Pancreas (tissue), 10 donors: Measurements from ENCODE around the gene ACD. TPM values are rescaled to one million over a fixed set of nuclear protein-coding genes. Genes with fewer than 3 reads are reported as not detected.

Source experiments
- ATAC-seq, 4 donors: fragments of 200-7000 bp; cut with Tn5 transposase; one replicate each; pipeline versions ENCODE4 v1.8.0 to v1.9.1; 2020; ENCODE audit warnings: mild to moderate bottlenecking in 4 of 4, moderate library complexity in 4 of 4
- DNase-seq, 6 donors: peaks; one replicate each; pipeline ENCODE4 v3.0.0-alpha.2; 2020
- FAIRE-seq: peaks from 2 replicates; lab custom pipeline; 2012; peaks lifted over from hg19 to GRCh38; lab: Jason Lieb, UNC
- H3K27ac ChIP-seq, 4 donors: fragments of 200-600 bp; sonication (generic); 1 replicate in 3 of 4; 2 replicates in 1 of 4; pipeline versions ENCODE4 v1.5.0 to v1.8.0; 2020
- H3K27me3 ChIP-seq, 4 donors: fragments of 200-600 bp; one replicate each; pipeline ENCODE4 v1.8.0; 2021
- H3K36me3 ChIP-seq, 3 donors: fragments of 200-600 bp; sonication (generic) in 1 of 3; one replicate each; pipeline versions ENCODE4 v1.5.0 to v1.8.0; 2020 to 2021
- H3K4me1 ChIP-seq, 3 donors: fragments of 200-600 bp; one replicate each; pipeline ENCODE4 v1.8.0; 2021
- H3K4me3 ChIP-seq, 4 donors: fragments of 200-600 bp; sonication (generic) in 2 of 4; one replicate each; pipeline versions ENCODE4 v1.5.0 to v1.8.0; 2020 to 2021
- H3K9me3 ChIP-seq, 4 donors: fragments of 200-600 bp; one replicate each; pipeline ENCODE4 v1.8.0; 2021
- WGBS, 2 donors: extraction: QIAGEN DNeasy Blood & Tissue Kit; methylation state at CpG; one replicate each; pipeline ENCODE4 v1.1.7; 2013; 5-methylcytosine and 5-hydroxymethylcytosine counted together
- intact Hi-C, 3 donors: fragments of 100-400 bp; cut with DNase I; formaldehyde crosslinking; loops; one replicate each; pipeline versions ENCODE4 v1.11.1 to v1.14.2; 2022
- polyA plus RNA-seq, 2 donors: library from polyadenylated mRNA; stranded (reverse); fragments of 200-250 nt; gene quantifications; one replicate each; pipeline ENCODE4 v1.2.3, GENCODE V29; 2013
- total RNA-seq, 6 donors: library from RNA; stranded (reverse); fragmentation: NEBNext Ultra II Directional in 4 of 6; extraction: Animal tissue kit (Norgen Biotek cat#: 25700) in 4 of 6; gene quantifications; one replicate each; pipeline versions ENCODE4 v1.2.1 to v1.2.4, GENCODE V29; 2021 to 2023
- TF ChIP-seq, protein P1 (sequence below), 4 donors: fragments of 200-600 bp; sonication (generic) in 3 of 4; IDR thresholded peaks; one replicate each; pipeline versions ENCODE4 v1.5.0 to v1.8.0; 2021; ENCODE audit warnings: antibody characterized with exemption in 4 of 4
- donor health status: healthy with polysubstance abuse.
- donor health status: DM: no; HTN: no; CAD: no; lungs with moderate emphysema.
- donor health status: DM: no; HTN: no; CAD: no.
- donor health status: control.
- donor health status: control.
- donor health status: Bipolar disorder and iron deficiency.
- donor health status: DM: yes; HTN: yes; CAD: no.
- donor health status: DM: no; HTN: no; CAD: no.
- donor health status: DM: no; HTN: no; CAD: no.
- donor health status: DM: yes; HTN: yes; CAD: no.

ACD gene
- total and polyA plus RNA-seq, 8 donors: 6.6 to 29.0 (median 10.2) TPM

DNA sequence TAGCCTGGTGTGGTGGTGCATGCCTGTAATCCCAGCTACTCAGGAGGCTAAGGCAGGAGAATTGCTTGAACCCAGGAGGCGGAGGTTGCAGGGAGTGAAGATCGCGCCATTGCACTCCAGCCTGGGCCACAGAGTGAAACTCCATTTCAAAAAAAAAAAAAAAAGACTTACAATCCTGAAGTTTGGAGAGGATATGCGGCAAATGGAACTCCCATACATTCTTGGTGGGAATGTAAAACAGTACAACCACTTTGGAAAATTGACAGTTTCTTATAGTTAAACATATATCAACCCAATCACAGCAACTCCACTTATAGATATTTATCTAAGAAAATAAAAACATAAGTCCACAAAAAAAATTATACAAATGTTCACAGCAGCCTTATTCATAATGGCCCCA, 47.1 kb upstream of the ACD start:
- WGBS, 2 donors: 84 to 95% methylated on average over 4 of the region's 4 CpGs
- Histone ChIP-seq H3K4me3 (no peak overlapping the region), H3K27ac (no peak overlapping the region), H3K36me3 (no peaks in the 10 kb centered on the region), H3K27me3 (no peaks in the 10 kb centered on the region), H3K9me3 (no peaks in the 10 kb centered on the region), H3K4me1 (peaks cover 0 to 5% (median 0%) of the 10 kb centered on the region in 3 donors)
- FAIRE-seq (no peak), DNase-seq (no peak), ATAC-seq (no peak)
- intact Hi-C loops: no loop called here
- TF ChIP-seq, protein P1, sequence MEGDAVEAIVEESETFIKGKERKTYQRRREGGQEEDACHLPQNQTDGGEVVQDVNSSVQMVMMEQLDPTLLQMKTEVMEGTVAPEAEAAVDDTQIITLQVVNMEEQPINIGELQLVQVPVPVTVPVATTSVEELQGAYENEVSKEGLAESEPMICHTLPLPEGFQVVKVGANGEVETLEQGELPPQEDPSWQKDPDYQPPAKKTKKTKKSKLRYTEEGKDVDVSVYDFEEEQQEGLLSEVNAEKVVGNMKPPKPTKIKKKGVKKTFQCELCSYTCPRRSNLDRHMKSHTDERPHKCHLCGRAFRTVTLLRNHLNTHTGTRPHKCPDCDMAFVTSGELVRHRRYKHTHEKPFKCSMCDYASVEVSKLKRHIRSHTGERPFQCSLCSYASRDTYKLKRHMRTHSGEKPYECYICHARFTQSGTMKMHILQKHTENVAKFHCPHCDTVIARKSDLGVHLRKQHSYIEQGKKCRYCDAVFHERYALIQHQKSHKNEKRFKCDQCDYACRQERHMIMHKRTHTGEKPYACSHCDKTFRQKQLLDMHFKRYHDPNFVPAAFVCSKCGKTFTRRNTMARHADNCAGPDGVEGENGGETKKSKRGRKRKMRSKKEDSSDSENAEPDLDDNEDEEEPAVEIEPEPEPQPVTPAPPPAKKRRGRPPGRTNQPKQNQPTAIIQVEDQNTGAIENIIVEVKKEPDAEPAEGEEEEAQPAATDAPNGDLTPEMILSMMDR (IDR thresholded peaks at IDR 0.05): no peak

DNA sequence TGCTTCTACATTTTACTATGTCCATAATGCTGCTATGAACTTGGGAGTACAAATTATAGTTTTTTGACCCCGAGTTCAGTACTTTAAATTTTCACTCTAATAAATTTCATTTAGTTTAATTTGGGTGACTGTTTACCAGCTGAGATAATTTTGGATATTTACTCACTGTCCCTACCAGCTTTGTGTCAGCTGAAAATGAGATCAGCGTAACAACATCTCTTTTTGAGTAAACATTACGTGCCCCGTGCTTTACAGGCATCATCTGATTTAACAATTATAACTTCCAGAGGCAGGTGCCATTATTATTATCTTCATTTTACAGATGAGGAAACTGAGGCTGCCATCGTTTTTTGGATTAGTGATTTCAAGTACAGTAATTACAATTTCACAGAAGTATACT, 44.0 kb upstream of the ACD start:
- no peak overlapping the region for H3K4me3 ChIP-seq
- DNase-seq: no peak
- peak in 1 of 4 donors; percentile 41 for ATAC-seq
- FAIRE-seq: no peak
- WGBS, 2 donors: 71 to 84% methylated on average over 5 of the region's 5 CpGs
- H3K36me3 ChIP-seq: no peaks in the 10 kb centered on the region
- no peak overlapping the region for H3K27ac ChIP-seq
- TF ChIP-seq, protein P1 (IDR thresholded peaks at IDR 0.05): no peak
- H3K9me3 ChIP-seq: no peaks in the 10 kb centered on the region
- H3K4me1 ChIP-seq: peaks cover 0 to 5% (median 0%) of the 10 kb centered on the region in 3 donors
- intact Hi-C loops: no loop called here
- H3K27me3 ChIP-seq: no peaks in the 10 kb centered on the region

DNA sequence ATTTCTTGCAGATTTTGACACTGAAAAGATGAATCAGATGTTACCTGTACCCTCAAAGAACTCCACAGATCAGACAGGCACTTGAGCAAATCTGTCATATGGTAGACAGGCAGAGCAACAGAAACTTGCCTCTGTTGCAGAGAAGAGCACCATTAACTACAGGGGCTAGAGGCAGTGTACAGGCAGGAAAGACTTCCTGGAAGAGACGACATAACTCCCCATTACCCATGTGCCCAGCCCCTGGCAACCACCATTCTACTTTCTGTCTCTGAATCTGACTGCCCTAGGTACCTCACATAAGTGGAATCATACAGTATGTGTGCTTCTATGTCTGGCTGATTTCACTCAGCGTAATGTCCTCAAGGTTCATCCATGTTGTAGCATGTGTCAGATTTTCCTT, 43.6 kb upstream of the ACD start:
- Histone ChIP-seq H3K9me3 (no peaks in the 10 kb centered on the region), H3K27me3 (no peaks in the 10 kb centered on the region), H3K36me3 (no peaks in the 10 kb centered on the region), H3K27ac (no peak overlapping the region), H3K4me3 (no peak overlapping the region), H3K4me1 (peaks cover 0 to 5% (median 0%) of the 10 kb centered on the region in 3 donors)
- FAIRE-seq (no peak), DNase-seq (no peak), ATAC-seq (peak in 1 of 4 donors; percentile 16)
- intact Hi-C loops: no loop called here
- WGBS, 2 donors: 73% methylated on average over 2 of the region's 2 CpGs
- TF ChIP-seq, protein P1 (IDR thresholded peaks at IDR 0.05): no peak

DNA sequence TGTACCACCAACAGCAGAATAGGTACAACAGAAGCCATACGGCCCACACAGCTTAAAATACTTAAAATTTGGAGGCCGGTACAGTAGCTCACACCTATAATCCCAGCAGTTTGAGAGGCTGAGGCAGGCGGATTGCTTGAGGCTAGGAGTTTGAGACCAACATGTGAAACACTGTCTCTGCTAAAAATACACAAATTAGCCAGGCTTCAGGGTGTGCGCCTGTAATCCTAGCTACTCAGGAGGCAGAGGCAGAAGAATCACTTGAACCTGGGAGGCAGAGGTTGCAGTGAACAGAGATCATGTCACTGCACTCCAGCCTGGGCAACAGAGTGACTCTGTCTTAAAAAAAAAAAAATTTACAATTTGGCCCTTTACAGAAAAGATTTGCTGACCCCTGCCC, 42.1 kb upstream of the ACD start:
- Histone ChIP-seq H3K4me1 (peaks cover 0 to 5% (median 0%) of the 10 kb centered on the region in 3 donors), H3K27me3 (no peaks in the 10 kb centered on the region), H3K27ac (no peak overlapping the region), H3K9me3 (no peaks in the 10 kb centered on the region), H3K36me3 (no peaks in the 10 kb centered on the region), H3K4me3 (no peak overlapping the region)
- FAIRE-seq (no peak), DNase-seq (no peak), ATAC-seq (no peak)
- intact Hi-C loops: no loop called here
- TF ChIP-seq, protein P1 (IDR thresholded peaks at IDR 0.05): no peak
- WGBS, 2 donors: 88 to 94% methylated on average over 4 of the region's 4 CpGs

DNA sequence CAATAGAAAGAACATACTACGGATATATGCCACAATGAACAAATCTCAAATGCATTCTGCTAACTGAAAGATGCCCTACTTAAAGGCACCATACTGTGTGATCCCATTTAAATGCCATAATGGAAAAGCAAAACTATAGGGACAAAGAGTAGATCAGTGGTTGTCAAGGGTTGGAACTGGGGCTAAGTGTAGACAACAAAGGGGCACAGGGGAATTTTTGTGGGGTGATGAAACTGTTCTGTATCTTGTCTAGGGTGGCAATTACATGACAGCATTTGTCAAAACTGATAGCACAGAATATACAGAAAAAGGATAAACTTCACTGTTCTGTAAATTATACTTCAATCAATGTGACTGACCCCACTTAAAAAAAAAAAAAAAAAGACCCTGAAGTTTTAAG, 41.4 kb upstream of the ACD start:
- no peak for FAIRE-seq

More for the DNA sequence above, 41.4 kb upstream of the ACD start:
- Histone ChIP-seq H3K36me3 (no peaks in the 10 kb centered on the region), H3K9me3 (no peaks in the 10 kb centered on the region), H3K27me3 (no peaks in the 10 kb centered on the region), H3K4me1 (peaks cover 0 to 5% (median 0%) of the 10 kb centered on the region in 3 donors), H3K27ac (no peak overlapping the region), H3K4me3 (no peak overlapping the region)
- intact Hi-C loops: no loop called here
- DNase-seq (no peak), ATAC-seq (no peak)
- WGBS, 2 donors: 90 to 91% methylated on average over 1 of the region's 1 CpG
- TF ChIP-seq, protein P1 (IDR thresholded peaks at IDR 0.05): no peak
